ENCODE results near the gene PPP2R5B.

The PPP2R5B gene

DNA sequence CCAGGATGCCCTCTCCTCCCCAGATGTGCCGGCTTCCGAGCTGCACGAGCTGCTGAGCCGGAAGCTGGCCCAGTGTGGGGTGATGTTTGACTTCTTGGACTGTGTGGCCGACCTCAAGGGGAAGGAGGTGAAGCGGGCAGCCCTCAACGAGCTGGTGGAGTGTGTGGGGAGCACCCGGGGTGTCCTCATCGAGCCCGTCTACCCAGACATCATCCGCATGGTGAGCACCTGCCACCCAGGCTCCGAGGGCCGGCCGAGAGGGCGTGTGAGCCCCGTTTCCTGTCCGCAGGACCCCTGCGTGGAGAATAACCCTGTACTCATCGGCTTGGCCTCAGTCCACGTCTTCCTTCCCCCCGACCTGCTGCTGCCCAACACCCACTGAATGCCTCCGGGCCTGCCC lies 2.2 kb downstream of the PPP2R5B start:
- no peak overlapping the region for H3K4me3 ChIP-seq (replicated peaks; ENCODE audit: low read depth, low read length)
- DNase-seq (ENCODE audit: low read depth) = no peak
- TF ChIP-seq, protein P1, sequence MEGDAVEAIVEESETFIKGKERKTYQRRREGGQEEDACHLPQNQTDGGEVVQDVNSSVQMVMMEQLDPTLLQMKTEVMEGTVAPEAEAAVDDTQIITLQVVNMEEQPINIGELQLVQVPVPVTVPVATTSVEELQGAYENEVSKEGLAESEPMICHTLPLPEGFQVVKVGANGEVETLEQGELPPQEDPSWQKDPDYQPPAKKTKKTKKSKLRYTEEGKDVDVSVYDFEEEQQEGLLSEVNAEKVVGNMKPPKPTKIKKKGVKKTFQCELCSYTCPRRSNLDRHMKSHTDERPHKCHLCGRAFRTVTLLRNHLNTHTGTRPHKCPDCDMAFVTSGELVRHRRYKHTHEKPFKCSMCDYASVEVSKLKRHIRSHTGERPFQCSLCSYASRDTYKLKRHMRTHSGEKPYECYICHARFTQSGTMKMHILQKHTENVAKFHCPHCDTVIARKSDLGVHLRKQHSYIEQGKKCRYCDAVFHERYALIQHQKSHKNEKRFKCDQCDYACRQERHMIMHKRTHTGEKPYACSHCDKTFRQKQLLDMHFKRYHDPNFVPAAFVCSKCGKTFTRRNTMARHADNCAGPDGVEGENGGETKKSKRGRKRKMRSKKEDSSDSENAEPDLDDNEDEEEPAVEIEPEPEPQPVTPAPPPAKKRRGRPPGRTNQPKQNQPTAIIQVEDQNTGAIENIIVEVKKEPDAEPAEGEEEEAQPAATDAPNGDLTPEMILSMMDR (IDR thresholded peaks at IDR 0.05; ENCODE audit: low read length, missing control alignments) = no peak

DNA sequence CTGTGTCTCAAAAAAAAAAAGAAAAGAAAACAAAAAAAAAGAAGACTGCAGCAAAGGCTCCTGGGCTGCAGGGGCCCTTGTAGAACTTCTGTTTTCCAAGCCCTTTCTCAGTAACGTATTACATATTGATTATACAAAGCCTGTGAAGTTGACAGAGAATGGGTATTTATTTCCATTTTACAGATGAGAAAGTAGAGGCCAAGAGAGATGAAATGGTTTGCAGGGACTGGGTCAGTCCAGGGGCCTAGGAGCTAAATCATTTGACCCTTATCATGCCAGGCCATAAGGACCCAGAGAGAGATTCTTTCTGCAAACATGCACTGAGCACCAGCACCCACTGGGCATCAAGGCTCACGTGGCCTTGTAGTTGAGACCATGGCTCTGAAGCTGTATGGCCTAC lies 4.5 kb downstream of the PPP2R5B start:
- DNase-seq (ENCODE audit: low read depth) = no peak
- TF ChIP-seq, protein P1 (IDR thresholded peaks at IDR 0.05; ENCODE audit: low read length, missing control alignments) = no peak
- no peak overlapping the region for H3K4me3 ChIP-seq (replicated peaks; ENCODE audit: low read depth, low read length)

DNA sequence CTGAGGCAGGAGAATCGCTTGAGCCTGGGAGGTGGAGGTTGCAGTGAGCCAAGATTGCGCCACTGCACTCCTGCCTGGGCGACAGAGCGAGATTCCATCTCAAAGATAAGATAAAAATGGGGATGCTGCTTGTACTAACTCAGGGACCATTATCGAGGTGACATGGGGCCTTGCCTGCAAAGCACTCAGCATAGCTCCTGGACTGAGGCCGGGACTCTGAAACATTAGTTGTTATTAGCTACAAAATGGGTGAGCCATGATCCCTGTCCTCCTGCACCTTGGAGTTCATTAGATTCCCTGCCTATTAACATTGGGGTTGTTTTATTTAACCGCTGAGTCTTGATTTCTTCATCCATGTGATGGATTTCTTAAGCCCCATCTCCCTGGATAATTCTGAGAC lies 5.1 kb downstream of the PPP2R5B start:
- TF ChIP-seq, protein P1 (IDR thresholded peaks at IDR 0.05; ENCODE audit: low read length, missing control alignments) = no peak
- no peak for DNase-seq (ENCODE audit: low read depth)
- no peak overlapping the region for H3K4me3 ChIP-seq (replicated peaks; ENCODE audit: low read depth, low read length)

DNA sequence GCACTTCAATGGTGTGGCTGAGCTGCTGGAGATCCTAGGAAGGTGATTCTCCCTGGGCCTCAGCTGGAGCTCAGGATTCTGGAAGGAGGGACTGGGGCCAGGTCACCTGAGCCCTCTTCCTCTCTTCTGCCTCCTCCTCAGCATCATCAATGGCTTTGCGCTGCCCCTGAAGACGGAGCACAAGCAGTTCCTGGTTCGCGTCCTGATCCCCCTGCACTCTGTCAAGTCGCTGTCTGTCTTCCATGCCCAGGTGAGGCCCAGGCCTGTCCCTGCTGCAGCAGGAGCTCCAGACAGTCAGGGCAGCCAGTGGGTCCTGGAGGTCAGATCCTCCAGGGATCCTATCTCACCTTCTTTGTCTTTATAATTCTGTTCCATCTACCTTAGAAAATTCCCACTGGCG lies 5.9 kb downstream of the PPP2R5B start:
- H3K4me3 ChIP-seq (replicated peaks; ENCODE audit: low read depth, low read length) = no peak overlapping the region
- DNase-seq (ENCODE audit: low read depth) = no peak
- TF ChIP-seq, protein P1 (IDR thresholded peaks at IDR 0.05; ENCODE audit: low read length, missing control alignments) = no peak

DNA sequence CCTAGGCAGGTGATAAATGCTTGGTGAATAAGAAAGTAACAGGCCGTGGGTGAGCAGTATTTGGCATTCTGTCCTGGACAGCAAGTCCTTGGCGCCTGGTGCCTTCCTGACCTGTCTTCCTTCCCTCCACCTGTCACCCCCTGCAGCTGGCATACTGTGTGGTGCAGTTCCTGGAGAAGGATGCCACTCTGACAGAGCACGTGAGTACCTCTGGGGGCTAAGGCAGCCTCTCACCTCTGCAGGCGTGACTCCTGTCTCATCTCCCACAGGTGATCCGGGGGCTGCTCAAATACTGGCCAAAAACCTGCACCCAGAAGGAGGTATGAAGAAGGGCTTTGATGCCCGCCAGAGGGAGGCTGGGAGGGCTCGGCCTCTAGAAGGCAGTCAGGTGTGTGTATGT lies 6.8 kb downstream of the PPP2R5B start:
- H3K4me3 ChIP-seq (replicated peaks; ENCODE audit: low read depth, low read length) = no peak overlapping the region
- TF ChIP-seq, protein P1 (IDR thresholded peaks at IDR 0.05; ENCODE audit: low read length, missing control alignments) = no peak
- no peak for DNase-seq (ENCODE audit: low read depth)

DNA sequence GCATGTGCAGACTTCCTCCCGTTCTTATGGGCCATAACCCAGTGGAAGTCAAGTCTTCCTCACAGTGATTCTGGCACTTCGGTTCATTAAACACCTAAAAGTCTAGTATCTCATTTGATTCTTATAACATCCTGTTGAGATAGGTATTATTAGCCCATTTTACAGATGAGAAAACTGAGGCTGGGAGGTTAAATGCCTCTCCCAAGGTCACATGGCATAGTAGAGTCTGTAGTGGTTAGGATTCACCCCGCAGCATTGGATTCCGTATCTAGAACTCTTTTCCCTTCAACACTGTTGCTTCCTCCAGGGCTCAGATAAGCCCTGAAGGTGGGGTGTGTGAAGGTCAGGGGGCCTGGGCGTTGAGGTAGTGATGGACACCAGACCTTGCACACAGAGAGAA lies 7.8 kb downstream of the PPP2R5B start:
- no peak overlapping the region for H3K4me3 ChIP-seq (replicated peaks; ENCODE audit: low read depth, low read length)
- DNase-seq (ENCODE audit: low read depth) = no peak
- TF ChIP-seq, protein P1 (IDR thresholded peaks at IDR 0.05; ENCODE audit: low read length, missing control alignments) = no peak

DNA sequence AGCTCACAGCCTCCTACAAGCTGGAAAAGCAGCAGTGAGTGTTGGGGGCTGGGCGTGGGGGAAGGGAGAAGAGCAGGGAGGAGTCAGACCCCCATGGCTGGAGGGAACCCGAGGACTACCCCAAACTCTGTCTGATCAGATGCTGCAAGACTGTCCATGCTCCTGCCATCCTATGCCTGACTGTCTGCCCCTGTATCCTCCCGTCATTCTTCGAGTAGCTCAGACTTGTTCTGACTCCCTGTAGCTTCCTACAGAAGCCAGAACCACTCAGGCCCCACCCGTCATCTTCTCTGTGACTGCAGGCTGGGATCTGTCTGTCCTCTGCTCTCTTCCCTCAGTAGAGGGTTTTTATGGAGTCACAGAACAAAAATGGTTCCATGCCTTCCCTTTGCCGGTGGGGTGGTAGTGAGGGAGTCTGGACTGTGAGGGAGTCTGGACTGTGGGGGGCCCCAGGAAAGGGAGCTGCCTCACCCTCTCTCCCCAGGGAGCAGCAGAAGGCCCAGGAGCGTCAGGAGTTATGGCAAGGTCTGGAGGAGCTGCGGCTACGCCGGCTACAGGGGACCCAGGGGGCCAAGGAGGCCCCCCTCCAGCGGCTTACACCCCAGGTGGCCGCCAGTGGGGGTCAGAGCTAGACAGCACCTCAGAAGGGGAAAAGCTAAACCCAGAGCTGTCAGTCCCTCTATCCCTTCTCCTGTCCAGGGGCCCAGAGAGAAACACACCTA lies 8.9 kb downstream of the PPP2R5B start:
- TF ChIP-seq, protein P1 (IDR thresholded peaks at IDR 0.05; ENCODE audit: low read length, missing control alignments) = no peak
- DNase-seq (ENCODE audit: low read depth) = no peak
- H3K4me3 ChIP-seq (replicated peaks; ENCODE audit: low read depth, low read length) = no peak overlapping the region
